ENCODE results near the gene DCAF4. TPM values are rescaled to one million over a fixed set of nuclear protein-coding genes. Genes with fewer than 3 reads are reported as not detected.

DCAF4 gene
- total RNA-seq, 1 donor from 2014 or later = 14.3 TPM

DNA sequence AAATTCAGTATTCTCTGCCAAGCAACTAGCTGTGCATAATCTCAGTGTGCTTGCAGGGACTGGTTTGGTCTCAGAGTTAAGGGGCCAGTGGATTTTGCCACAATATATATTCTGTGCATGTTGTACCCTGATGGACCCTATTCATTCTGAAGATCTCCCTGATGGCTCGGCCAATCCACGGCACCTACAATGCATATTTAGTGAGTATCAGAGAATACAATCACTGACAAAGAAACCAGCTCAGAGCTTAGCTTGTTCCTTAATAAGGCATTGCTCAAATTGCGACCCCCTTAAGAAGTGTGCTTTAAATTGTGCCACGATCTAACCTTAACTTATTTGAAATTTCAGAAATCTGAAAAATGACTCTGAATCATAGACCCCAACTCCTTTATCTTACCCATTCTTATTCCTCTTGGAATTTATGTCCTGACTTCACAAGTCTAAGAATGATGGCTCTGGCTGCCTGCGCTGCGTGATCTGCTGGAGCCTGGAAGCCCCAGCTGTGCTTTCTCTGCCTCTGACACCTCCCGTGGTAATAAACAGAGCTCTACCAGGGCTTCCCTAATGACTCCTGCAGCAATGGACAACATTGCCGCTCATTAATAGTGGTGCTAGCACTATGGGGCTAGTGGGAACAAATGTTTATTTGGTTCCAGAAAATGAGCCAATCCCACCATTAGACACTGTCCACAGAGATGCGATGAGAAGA, 9.0 kb upstream of the DCAF4 start:
- no peaks in the 10 kb centered on the region for H3K36me3 Mint-ChIP-seq (ENCODE audit: unreplicated experiment)
- no peak overlapping the region for H3K4me3 Mint-ChIP-seq (ENCODE audit: unreplicated experiment)
- DNase-seq (ENCODE audit: extremely low spot score, unreplicated experiment) = no peak
- H3K4me1 Mint-ChIP-seq (ENCODE audit: unreplicated experiment) = peaks cover 27% of the 10 kb centered on the region
- TF ChIP-seq, protein P1, sequence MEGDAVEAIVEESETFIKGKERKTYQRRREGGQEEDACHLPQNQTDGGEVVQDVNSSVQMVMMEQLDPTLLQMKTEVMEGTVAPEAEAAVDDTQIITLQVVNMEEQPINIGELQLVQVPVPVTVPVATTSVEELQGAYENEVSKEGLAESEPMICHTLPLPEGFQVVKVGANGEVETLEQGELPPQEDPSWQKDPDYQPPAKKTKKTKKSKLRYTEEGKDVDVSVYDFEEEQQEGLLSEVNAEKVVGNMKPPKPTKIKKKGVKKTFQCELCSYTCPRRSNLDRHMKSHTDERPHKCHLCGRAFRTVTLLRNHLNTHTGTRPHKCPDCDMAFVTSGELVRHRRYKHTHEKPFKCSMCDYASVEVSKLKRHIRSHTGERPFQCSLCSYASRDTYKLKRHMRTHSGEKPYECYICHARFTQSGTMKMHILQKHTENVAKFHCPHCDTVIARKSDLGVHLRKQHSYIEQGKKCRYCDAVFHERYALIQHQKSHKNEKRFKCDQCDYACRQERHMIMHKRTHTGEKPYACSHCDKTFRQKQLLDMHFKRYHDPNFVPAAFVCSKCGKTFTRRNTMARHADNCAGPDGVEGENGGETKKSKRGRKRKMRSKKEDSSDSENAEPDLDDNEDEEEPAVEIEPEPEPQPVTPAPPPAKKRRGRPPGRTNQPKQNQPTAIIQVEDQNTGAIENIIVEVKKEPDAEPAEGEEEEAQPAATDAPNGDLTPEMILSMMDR (IDR thresholded peaks at IDR 0.05) = no peak
- H3K27ac Mint-ChIP-seq (ENCODE audit: unreplicated experiment) = no peak overlapping the region
- H3K27me3 Mint-ChIP-seq (ENCODE audit: unreplicated experiment) = no peaks in the 10 kb centered on the region
- H3K9me3 Mint-ChIP-seq (ENCODE audit: unreplicated experiment) = no peaks in the 10 kb centered on the region

DNA sequence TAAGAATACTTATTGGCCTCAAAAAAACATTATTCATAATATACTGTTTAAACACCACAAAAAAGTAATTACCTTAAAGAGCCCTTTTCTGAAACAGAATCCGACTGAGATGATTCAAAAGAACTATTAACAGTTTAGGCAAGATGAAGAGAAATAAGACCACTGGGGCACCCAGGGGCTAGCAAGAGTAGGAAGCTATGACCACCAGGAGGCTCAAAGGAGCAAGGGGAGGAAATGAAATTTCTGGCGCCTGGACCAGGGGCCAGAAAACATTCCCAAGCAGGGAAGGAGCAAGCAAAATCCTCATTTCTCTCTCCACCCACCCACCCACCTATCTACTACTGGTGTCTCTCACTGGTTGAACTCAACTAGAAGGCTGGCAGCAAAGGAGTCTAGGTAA, 6.3 kb upstream of the DCAF4 start:
- no peak for DNase-seq (ENCODE audit: extremely low spot score, unreplicated experiment)
- TF ChIP-seq, protein P1 (IDR thresholded peaks at IDR 0.05) = no peak
- Mint-ChIP-seq H3K27me3 (ENCODE audit: unreplicated experiment) (no peaks in the 10 kb centered on the region), H3K27ac (ENCODE audit: unreplicated experiment) (no peak overlapping the region), H3K4me1 (ENCODE audit: unreplicated experiment) (peaks cover 20% of the 10 kb centered on the region), H3K4me3 (ENCODE audit: unreplicated experiment) (no peak overlapping the region), H3K9me3 (ENCODE audit: unreplicated experiment) (no peaks in the 10 kb centered on the region), H3K36me3 (ENCODE audit: unreplicated experiment) (no peaks in the 10 kb centered on the region)

DNA sequence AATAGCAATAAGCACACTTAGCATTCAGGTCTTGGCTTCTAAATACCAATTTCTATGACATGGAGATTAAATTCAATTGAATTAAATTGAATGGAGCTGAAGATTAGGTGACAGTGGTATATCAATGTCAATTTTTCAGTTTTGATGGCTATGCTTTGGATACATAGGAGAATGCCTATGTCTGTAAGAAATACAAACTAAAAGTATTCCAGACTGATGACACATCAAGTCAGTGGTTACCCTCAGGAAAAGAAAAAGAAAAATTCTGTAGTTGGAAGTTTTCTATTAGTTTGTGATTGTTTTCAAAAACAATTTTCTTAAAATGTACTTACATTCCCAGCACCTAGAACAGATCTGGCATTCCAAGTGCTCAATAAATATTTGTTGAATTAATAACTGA, 4.9 kb upstream of the DCAF4 start:
- H3K4me3 Mint-ChIP-seq (ENCODE audit: unreplicated experiment) = no peak overlapping the region
- no peak overlapping the region for H3K27ac Mint-ChIP-seq (ENCODE audit: unreplicated experiment)
- no peaks in the 10 kb centered on the region for H3K27me3 Mint-ChIP-seq (ENCODE audit: unreplicated experiment)
- DNase-seq (ENCODE audit: extremely low spot score, unreplicated experiment) = no peak
- H3K4me1 Mint-ChIP-seq (ENCODE audit: unreplicated experiment) = peaks cover 24% of the 10 kb centered on the region
- no peaks in the 10 kb centered on the region for H3K9me3 Mint-ChIP-seq (ENCODE audit: unreplicated experiment)
- TF ChIP-seq, protein P1 (IDR thresholded peaks at IDR 0.05) = no peak
- no peaks in the 10 kb centered on the region for H3K36me3 Mint-ChIP-seq (ENCODE audit: unreplicated experiment)

DNA sequence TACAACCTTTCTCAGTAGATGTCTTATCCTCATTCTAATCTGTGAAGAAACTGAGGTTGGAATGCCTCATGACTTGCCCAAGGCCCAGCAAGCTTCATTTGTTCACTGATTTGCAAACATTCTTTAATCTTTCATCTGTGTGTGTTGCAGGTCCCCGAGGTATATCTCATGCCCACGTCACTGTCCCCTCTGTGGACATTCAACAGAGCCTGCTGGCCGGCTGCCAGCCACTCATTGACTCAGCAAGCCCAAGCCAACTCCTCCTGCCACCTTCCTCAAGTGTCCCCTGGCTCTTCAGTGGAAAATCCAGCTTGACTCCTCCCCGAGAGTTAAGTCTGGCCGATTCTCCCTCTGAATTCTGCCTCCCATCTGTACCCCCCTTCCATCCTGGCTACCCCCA, 1.9 kb upstream of the DCAF4 start:
- Mint-ChIP-seq H3K4me3 (ENCODE audit: unreplicated experiment) (no peak overlapping the region), H3K4me1 (ENCODE audit: unreplicated experiment) (peaks cover 17% of the 10 kb centered on the region), H3K9me3 (ENCODE audit: unreplicated experiment) (no peaks in the 10 kb centered on the region), H3K36me3 (ENCODE audit: unreplicated experiment) (no peaks in the 10 kb centered on the region), H3K27me3 (ENCODE audit: unreplicated experiment) (no peaks in the 10 kb centered on the region), H3K27ac (ENCODE audit: unreplicated experiment) (no peak overlapping the region)
- TF ChIP-seq, protein P1 (IDR thresholded peaks at IDR 0.05) = no peak
- no peak for DNase-seq (ENCODE audit: extremely low spot score, unreplicated experiment)

DNA sequence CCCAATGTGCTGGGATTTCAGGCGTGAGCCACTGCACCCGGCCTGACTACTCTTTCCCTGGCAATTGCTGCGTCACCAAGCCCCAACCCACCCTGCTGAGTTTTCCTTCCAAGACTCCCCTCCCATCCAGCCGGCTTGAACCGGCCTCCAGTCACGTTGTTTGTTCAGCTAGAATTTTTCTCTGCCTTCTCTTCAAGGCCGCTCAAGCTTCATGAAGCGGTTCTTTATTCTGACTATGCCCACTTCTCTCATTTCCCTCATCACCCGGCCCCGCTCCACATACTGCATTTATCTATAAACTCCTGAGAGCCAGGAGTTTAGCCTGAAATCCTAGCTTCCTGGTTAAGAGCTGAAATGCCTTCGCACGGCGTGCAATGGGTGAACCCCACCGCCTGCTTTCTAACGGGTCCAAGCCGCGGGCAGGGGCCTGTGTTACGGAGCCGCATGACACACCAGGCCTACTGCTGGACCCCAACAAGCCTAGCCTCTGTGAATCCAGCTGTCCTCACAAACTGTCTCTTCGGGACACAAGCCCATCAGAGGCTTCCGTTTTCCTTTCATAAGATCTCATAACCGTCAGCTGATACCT, 999 bp upstream of the DCAF4 start:
- H3K4me1 Mint-ChIP-seq (ENCODE audit: unreplicated experiment) = peaks cover 17% of the 10 kb centered on the region
- no peaks in the 10 kb centered on the region for H3K36me3 Mint-ChIP-seq (ENCODE audit: unreplicated experiment)
- H3K9me3 Mint-ChIP-seq (ENCODE audit: unreplicated experiment) = no peaks in the 10 kb centered on the region
- TF ChIP-seq, protein P1 (IDR thresholded peaks at IDR 0.05) = no peak
- no peak for DNase-seq (ENCODE audit: extremely low spot score, unreplicated experiment)
- peak overlapping the region; percentile 95 for H3K4me3 Mint-ChIP-seq (ENCODE audit: unreplicated experiment)
- H3K27me3 Mint-ChIP-seq (ENCODE audit: unreplicated experiment) = no peaks in the 10 kb centered on the region
- H3K27ac Mint-ChIP-seq (ENCODE audit: unreplicated experiment) = peak overlapping the region; percentile 87
